ENCODE data around the gene KCNJ2.

GRCh38 chr17:70159980-70160379, 9.4 kb upstream of the KCNJ2 start:
- no peak for TF ChIP-seq CTCF (IDR thresholded peaks at IDR 0.05 in 4 of 5, conservative IDR thresholded peaks at IDR 0.05 in 1 of 5)
- TF ChIP-seq POLR2A (IDR thresholded peaks at IDR 0.05): no peak

All from gastrocnemius medialis (tissue), 4 donors.